Astrocyte (in vitro differentiated cells and primary cell): Measurements from ENCODE around the gene NBDY.
"Not testable (repeated sequence)": the region's sequence is repeated elsewhere in the genome, so short reads cannot be mapped to it uniquely, and the experiment has no call there.

Source experiments
- EZH2 ChIP-seq: IDR thresholded peaks from 2 replicates; pipeline ENCODE4 v1.6.1; 2012; ENCODE audit warnings: mild to moderate bottlenecking, low read length, inconsistent platforms; ENCODE audit not compliant: insufficient read depth
- TF ChIP-seq, protein P1 (sequence below): IDR thresholded peaks from 2 replicates; pipeline ENCODE4 v1.5.1; 2011; ENCODE audit warnings: low read depth, mild to moderate bottlenecking, inconsistent platforms, low read length, moderate library complexity; ENCODE audit not compliant: insufficient read depth

DNA sequence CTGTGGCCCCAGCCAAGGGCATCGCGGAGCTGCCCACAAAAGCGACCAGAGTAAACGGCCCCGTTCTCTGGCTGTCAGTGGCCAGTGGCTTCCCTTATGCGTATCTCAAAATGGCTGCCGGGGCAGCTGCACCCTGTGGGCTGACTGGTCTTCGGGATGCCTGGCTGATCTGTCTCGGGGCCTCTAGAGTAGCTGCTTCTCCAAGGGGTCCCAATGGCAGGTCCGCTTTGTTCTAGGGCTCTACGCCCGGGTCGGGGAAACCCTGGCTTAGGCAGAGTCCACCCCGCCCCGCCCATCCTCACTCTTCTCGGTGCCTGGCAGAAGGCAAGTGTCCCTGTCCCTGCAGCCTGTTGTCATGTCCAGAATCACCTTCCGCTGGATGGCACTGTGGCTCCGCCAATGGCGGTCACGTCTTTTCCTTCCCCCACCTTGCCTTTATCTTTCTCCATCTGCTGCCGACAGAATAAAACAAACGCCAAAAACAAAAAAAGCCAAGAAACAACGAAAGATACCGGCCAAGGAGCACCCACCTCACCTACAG is 39.1 kb downstream of the NBDY start:
- TF ChIP-seq, protein P1, sequence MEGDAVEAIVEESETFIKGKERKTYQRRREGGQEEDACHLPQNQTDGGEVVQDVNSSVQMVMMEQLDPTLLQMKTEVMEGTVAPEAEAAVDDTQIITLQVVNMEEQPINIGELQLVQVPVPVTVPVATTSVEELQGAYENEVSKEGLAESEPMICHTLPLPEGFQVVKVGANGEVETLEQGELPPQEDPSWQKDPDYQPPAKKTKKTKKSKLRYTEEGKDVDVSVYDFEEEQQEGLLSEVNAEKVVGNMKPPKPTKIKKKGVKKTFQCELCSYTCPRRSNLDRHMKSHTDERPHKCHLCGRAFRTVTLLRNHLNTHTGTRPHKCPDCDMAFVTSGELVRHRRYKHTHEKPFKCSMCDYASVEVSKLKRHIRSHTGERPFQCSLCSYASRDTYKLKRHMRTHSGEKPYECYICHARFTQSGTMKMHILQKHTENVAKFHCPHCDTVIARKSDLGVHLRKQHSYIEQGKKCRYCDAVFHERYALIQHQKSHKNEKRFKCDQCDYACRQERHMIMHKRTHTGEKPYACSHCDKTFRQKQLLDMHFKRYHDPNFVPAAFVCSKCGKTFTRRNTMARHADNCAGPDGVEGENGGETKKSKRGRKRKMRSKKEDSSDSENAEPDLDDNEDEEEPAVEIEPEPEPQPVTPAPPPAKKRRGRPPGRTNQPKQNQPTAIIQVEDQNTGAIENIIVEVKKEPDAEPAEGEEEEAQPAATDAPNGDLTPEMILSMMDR: not testable (repeated sequence)
- TF ChIP-seq EZH2: not testable (repeated sequence)
